Ammon's horn (tissue), 1 donor: ENCODE data around the gene CENPI.
A peak's percentile ranks its signal among the peaks of the same experiment; 100 is the strongest.
"Not testable (repeated sequence)": the region's sequence is repeated elsewhere in the genome, so short reads cannot be mapped to it uniquely, and the experiment has no call there.

Experiments
- DNase-seq: peaks from one replicate; pipeline ENCODE4 v3.0.0-alpha.2; 2016; ENCODE audit warnings: low spot score

CENPI gene, protein sequence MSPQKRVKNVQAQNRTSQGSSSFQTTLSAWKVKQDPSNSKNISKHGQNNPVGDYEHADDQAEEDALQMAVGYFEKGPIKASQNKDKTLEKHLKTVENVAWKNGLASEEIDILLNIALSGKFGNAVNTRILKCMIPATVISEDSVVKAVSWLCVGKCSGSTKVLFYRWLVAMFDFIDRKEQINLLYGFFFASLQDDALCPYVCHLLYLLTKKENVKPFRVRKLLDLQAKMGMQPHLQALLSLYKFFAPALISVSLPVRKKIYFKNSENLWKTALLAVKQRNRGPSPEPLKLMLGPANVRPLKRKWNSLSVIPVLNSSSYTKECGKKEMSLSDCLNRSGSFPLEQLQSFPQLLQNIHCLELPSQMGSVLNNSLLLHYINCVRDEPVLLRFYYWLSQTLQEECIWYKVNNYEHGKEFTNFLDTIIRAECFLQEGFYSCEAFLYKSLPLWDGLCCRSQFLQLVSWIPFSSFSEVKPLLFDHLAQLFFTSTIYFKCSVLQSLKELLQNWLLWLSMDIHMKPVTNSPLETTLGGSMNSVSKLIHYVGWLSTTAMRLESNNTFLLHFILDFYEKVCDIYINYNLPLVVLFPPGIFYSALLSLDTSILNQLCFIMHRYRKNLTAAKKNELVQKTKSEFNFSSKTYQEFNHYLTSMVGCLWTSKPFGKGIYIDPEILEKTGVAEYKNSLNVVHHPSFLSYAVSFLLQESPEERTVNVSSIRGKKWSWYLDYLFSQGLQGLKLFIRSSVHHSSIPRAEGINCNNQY

DNA sequence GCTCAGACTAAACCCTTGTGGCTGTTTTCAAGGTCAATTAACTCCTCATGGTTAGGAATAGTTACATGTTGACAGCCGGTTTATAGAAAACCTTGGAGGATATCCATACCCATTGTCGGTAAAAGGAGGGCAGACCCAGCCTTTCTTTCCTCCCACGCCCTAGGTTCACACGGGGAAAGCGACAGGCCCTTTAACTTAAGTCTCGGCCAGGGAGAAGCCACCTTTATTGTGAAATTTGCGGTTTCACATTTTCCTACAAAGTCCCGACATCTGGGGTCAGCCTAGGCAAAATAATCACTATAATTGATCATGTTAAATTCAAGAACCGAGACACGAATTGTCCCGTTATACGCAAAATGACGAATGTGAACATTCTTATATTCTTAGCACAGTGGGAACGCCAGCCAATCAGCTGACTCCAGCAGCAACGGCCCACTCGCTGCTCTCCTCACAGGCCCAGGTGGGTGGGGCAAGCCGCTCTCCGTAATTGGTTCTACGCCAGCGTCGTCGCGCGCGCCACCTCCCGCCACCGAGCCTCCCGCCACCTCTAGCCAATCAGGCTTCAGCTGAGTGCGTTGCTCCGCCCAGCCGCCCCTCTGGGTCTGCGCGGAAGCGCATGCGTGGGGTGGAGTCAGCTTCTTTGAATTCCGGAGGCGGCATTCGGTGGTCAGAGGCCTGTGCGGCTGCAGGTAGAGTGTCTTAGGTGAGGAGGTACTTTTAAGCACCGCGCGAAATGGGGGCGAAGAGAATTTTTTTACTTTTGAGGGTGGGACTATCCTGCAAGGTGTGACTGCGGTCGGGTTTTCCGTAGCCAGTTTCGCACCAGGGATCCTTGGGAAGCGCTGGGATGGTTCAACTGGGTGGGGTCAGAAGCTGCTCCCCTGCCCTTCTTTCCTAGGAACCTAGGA is at the start of gene CENPI:
Gene CENPI, plus strand, starts transcription at position 659 of the 908 bp plus-strand sequence. CDS start 2,867 bp downstream, outside the sequence.
- peak; percentile 94 for DNase-seq

DNA sequence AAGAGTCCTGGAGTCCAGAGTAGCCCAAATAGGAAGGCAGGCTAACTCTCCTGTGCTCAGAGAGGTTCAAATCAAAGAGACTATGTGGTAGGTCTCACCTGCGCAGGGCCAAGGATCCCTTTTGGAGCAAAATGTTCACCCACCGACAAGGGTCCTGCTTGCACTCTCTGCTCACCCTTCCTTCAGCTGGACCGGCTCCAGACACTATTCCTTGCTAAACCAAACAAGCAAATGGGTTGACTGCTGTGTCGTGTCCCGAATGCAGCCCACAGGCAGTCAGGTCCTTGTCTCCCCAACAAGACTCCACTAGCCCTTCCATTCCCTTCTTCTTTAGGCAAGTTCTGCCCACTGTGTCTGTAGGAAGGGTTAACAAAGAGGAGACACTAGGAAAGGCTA is 46.9 kb upstream of the CENPI start:
- DNase-seq: no peak

DNA sequence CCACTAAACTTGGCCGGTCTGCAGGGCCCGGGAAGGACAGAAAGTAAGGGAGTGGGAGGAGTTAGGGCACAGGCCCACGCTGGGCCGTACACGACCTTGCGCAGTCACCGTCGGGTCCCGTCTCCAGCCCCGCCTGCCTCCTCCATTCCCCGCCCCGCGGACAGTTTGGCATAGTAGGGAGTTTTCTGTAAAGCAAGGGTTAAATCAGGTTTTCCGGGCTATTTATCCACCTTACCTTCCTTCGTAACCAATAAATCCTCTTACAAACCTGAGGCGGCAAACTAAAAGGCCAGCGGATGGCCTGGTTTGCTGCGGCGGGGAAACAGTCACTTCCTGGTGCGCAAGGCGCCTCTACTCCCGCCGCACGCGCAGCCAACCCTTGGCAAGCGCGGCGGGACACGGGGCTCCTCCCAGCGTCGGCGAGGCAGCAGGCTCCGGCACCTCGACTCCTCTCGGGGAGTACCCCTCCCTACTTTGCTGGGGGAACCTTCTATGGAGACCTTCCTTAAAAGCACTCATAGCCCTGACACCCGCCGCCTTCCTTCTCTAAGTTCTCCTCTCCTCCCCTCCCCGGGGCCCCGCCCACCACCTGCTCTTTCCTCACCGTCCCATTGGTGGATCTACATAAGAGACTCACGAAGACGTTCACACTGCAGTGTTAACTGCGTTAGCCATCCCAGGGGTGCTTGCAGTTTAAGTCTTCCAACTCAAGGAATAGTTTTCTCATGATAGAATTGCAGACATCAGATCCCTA is 46.3 kb upstream of the CENPI start, which contains the start of gene TRMT2B:
Gene TRMT2B, minus strand, starts transcription at position 563 of the 754 bp plus-strand sequence. CDS start 9,822 bp downstream, outside the sequence.
- DNase-seq: peak; percentile 77

DNA sequence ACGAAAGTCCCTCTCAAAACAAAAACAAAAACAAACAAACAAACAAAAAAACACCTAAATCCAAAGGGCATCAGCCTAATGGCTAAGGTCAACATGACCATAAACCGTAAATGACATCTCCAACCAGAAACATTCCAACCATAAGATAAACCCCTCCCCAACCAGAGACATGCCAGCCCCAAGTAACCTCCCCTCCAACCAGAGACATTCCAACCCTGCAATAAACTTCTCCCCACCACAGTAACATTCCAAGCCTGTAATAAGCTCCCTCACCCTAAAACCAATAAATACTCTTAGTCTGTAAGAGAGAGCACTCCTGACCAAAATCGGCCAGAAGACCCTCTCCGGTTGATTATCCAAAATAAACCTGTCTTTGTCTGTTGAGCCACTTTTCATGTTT is 41.5 kb upstream of the CENPI start:
- not testable (repeated sequence) for DNase-seq

DNA sequence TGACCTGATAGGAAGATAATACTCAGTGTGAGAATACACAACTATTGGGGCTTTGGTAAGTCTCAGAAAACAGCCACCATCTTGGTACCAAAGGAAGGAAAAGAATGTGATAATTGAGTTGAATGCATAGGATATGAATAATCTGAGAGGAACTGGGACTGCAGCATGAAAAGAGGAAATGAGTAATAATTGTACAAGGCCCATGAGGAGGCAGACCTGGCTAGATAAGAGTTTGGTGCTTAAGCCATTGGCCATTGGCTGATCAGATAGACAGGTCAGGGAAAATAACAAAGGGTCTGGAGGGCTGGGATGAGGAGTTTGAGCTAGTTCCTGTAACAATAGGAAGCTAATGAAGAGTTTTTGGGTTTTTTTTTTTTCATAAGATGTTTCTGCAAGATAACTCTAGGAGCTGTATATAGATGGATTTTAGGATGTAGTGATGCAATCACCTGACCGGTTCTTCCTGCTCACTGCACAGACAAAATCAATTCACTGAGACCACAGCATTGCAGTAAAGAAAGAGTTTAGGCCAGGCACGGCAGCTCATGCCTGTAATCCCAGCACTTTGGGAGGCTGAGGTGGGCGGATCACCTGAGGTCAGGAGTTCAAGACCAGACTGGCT is 40.8 kb upstream of the CENPI start:
- no peak for DNase-seq

DNA sequence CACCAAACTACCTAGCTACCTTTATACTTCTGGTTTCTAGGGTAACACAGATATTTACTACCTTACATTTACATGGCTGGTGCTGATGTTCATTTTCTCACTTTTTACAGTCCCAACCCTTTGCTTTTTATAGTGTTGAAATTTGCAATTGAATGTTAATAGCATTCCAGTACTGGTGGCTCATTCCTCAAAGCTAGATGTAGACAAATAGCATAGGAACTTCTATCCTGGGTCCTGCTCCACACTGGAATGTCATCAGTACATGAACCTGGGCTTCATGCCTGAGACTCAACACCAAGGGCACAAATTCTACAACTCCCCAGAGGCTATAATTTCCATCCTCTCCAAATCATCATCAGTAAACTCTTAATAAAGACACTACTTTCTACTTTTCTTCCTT is 35.8 kb upstream of the CENPI start:
- no peak for DNase-seq

DNA sequence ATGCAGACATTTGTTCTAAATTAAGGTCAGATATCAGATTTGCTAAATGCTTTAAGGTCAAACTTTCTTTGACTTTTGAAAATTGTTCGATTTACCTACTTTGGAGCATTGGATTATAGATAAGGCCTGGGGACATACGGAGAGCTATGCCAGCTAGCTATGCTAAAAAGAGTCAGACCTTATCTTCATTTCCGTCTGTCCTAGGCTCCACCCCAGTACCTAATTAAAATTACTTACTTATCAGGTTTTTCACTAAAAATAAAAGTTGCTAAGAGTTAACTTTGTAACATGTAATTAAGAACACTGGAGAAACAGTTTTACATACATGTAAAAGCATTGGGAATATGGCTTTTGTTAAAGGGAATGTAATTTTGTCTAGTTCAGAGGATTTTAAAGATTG is 26.4 kb upstream of the CENPI start:
- DNase-seq: no peak

DNA sequence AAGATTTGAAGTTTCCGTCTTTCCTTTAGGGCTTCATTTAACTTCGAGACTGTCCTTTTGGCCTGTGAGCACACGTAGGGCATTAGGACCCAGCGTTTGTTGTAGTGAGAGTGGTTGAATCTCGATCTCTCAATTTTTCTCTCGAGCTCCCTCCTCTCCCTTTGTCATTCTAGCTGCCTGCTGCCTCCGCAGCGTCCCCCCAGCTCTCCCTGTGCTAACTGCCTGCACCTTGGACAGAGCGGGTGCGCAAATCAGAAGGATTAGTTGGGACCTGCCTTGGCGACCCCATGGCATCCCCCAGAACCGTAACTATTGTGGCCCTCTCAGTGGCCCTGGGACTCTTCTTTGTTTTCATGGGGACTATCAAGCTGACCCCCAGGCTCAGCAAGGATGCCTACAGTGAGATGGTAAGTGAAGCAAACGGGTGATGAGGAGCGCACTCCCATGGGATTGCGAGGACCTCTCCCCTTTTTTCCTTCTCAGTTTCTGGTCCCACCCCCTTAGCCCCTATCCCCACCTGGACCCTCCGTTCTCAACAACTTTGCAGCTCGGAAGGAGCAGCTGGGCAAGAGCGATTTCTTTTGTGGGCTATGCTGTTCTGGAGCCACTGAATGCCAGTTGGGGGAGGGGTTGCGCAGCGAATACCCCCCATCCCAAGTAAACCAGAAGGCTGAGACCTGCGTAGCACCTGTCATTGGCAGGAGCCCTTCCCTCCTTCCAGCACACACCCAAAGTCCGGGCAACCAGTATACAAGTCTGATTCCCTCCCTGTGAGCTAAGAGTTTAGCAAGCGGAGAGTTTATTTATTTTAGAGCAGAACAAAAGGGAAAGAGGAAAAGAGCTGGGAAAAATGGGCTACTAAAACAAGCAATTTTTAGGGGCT is 19.0 kb upstream of the CENPI start, which contains the start of gene TMEM35A:
Gene TMEM35A, plus strand, starts transcription at position 164 of the 883 bp plus-strand sequence. Its CDS starts 124 bp downstream, at position 288.
- peak; percentile 65 for DNase-seq

DNA sequence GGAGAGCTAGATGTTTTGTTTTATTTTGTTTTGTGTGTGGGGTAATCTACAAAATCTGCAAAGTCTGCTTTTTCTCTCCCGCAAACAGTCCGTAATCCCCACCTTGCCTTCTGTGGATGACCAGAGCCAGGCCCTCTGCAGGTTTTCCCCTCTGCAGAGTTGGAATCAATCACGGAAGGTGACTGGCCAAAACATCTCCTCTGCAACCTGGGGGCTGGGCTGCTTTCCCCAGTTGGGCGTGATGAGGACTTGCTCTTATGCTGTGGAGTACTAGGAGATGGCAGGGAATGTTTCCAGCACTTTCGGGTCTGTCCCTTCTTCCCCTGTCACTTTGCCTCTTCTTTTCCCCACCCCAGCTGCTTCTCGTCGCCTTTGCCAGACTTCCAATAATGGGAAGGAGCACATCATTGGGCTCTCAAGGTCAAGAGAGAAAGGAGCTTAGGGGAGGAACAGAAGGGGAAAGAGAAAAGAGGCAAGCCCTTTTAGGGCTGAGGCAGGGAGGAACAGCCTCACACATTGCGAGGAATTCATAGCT is 18.2 kb upstream of the CENPI start:
- peak; percentile 10 for DNase-seq

DNA sequence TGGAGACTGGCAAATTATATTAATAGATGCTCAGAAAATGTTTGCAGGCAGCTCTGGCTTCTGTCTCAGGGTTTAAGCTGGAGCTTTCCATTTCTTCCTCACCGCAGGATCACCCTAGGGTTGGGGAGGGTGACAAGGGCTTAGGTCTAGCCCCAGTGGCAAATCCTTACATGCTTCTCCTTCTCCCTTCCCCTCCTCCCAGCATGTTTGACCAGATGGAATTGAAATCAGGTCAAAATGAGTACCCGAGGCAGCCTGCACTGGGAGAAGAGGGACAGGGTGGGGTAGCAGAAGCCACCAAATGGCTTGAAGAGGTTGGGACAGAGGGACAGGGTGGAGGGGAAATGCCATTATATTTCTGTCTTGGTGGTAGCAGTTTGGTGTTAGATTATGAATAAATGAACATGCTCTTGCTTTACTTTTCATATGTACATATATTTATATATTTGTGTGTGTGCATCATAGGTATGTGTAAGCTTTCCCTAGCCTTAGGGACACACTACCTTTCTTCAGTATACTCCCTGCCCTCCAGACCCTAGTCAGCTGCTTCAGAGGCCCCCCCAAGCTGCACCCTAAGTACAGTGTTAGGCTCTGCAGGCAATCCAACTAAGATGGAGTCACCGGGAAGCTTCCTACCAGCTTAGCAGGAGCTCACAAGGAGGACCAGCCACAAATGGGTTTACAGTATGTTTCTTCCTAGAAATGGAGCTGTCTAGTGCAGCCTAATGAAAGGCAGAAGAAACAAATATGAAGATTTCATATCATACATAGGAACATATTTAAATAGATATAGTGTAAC is 17.5 kb upstream of the CENPI start:
- no peak for DNase-seq

DNA sequence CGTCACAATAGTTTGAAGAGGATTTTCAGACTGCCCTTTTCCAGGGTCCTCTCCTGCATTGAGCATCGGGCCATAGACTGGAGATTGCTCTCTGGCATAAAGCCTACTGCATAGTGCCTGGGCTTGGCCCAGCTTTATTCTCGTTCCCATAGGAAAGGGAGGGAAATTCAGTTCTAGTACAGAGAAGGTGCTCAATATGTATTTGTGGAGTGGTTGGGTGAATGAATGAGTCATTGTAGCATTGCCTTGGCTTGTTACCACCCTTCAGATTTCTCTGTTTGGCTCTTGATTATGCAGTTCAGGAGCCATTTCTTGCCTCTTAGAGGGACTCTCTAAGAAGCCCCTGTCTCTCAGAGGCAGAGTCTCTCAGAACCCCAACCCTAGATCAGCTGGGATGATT is 16.8 kb upstream of the CENPI start:
- DNase-seq: no peak

DNA sequence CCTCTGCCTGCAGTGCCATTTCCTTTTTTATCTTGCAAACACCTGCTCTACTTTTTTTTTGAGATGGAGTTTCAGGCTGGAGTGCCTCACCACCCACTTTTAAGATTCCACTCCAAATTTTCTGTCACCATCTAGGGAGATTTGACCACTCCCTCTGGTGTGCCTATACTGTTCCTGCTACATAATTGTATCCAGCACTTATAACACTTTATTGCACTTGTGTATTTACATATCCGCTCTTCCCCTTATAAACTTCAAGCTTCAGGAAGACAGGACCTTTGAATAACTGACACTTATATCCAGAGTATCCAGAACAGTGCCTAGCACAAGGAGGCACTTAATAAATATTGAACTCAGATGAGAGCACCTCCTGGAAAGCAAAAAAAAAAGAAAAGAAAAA is 6.2 kb upstream of the CENPI start:
- DNase-seq: no peak

DNA sequence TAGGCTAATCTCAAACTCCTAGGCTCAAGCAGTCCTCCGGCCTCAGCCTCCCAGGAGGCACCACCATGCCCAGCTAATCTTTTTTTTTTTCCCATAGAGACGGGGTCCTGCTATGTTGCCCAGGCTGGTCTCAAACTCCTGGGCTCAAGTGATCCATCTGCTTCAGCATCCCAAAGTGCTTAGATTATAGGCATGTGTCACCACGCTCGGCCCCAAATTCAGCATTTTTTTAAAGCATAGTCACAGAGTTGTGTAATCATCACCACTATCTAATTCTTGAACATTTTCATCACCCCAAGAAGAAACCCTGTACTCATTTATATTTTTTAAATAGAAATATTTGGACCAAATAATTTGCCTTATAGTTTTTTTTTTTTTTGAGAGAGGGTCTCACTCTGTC is 10.3 kb downstream of the CENPI start:
- no peak for DNase-seq

DNA sequence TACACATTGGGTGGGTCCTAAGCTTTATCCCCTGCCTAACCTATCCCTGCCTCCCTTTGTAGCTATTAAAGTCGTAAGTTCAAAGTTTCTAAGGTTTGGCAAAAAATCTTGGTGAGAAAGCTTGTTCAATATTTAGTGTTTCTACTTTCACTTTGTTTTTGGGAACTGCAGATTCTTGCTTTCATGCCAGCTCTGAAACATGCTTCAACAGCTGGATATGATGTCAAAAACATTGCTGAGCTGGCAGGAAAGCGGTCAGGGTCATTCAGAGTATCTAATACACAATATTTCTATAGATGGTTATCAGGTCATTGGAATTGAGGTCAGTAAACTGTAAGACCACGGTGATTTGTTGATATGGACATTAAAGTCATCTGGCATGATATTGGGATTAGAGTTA is 19.7 kb downstream of the CENPI start:
- DNase-seq: no peak

DNA sequence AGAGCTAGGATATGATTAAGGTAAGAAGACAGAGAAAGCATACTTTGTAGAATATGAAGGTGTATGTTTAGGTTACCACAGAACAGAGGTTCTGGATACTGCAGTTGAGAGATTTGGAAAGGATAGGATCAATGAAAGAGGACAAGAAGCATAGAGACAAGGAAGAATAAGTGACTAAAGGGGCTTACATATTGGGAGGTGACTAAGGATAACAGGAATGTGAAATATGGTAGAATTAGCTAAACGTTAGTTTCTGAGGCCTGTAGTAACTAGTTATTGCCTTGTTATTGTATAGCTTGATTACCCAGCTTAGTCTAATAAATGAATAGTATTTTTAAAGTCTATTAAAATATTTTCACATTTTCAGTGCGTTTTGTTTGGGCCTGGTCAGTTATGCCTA is 38.2 kb downstream of the CENPI start:
- DNase-seq: no peak
